Tongue (tissue), 2 donors: ENCODE measurements around the gene PCDHGA1. TPM values are rescaled to one million over a fixed set of nuclear protein-coding genes. Genes with fewer than 3 reads are reported as not detected.
A peak's percentile ranks its signal among the peaks of the same experiment; 100 is the strongest.

ENCODE experiments used
- DNase-seq: peaks from one replicate; pipeline ENCODE4 v3.0.0-alpha.2; 2015
- total RNA-seq: library from RNA; depleted of rRNA; stranded (reverse); fragments of >200 nt; gene quantifications from one replicate; pipeline ENCODE4 v1.2.3, GENCODE V29; 2014

PCDHGA1 gene
- total RNA-seq, 1 donor from 2014 or later = 1.8 TPM

GRCh38 chr5:141441571-141442170, 111.4 kb downstream of the PCDHGA1 start:
- no peak for DNase-seq

- no peak for DNase-seq
Observed at GRCh38 chr5:141465351-141465750, 135.0 kb downstream of the PCDHGA1 start.

GRCh38 chr5:141475625-141476131, 145.4 kb downstream of the PCDHGA1 start, which contains the start of gene PCDHGC3:
Gene PCDHGC3 (plus strand): TSS chr5:141475966. CDS start chr5:141476117, 151 bp downstream.
- DNase-seq = peak; percentile 98

- DNase-seq = peak; percentile 92
Observed at GRCh38 chr5:141476132-141476911, 146.0 kb downstream of the PCDHGA1 start.

- DNase-seq = peak; percentile 24
Observed at GRCh38 chr5:141477044-141477575, 146.8 kb downstream of the PCDHGA1 start.

GRCh38 chr5:141477815-141478214, 147.5 kb downstream of the PCDHGA1 start:
- peak; percentile 20 for DNase-seq

GRCh38 chr5:141478321-141478945, 148.1 kb downstream of the PCDHGA1 start:
- peak; percentile 43 for DNase-seq

GRCh38 chr5:141479776-141480175, 149.5 kb downstream of the PCDHGA1 start:
- DNase-seq = no peak

- no peak for DNase-seq
Observed at GRCh38 chr5:141483902-141484301, 153.6 kb downstream of the PCDHGA1 start.

- no peak for DNase-seq
Observed at GRCh38 chr5:141484310-141484640, 154.0 kb downstream of the PCDHGA1 start.

- DNase-seq = peak; percentile 79
Observed at GRCh38 chr5:141484641-141485311, 154.5 kb downstream of the PCDHGA1 start, which contains the start of gene PCDHGC4. Gene PCDHGC4 (plus strand): TSS chr5:141485030. CDS start chr5:141485174, 144 bp downstream.

GRCh38 chr5:141485321-141486055, 155.2 kb downstream of the PCDHGA1 start:
- DNase-seq = peak; percentile 26

- no peak for DNase-seq
Observed at GRCh38 chr5:141486091-141486490, 155.8 kb downstream of the PCDHGA1 start.

GRCh38 chr5:141487131-141487530, 156.8 kb downstream of the PCDHGA1 start:
- no peak for DNase-seq

- DNase-seq = no peak
Observed at GRCh38 chr5:141488591-141489561, 158.6 kb downstream of the PCDHGA1 start, which contains the start of gene PCDHGC5. Gene PCDHGC5 (plus strand): TSS chr5:141489081. CDS start chr5:141489241, 160 bp downstream.

- no peak for DNase-seq
Observed at GRCh38 chr5:141489841-141490240, 159.5 kb downstream of the PCDHGA1 start.

GRCh38 chr5:141490271-141490670, 160.0 kb downstream of the PCDHGA1 start:
- DNase-seq = no peak

- DNase-seq = no peak
Observed at GRCh38 chr5:141490771-141491170, 160.5 kb downstream of the PCDHGA1 start.

- DNase-seq = no peak
Observed at GRCh38 chr5:141491323-141492167, 161.2 kb downstream of the PCDHGA1 start.
